Hematopoietic multipotent progenitor cell treated with erythropoietin and hydrocortisone succinate and interleukin-3 and kit ligand, for 15 days (in vitro differentiated cells): Measurements from ENCODE around the gene YPEL1.
"Not testable (repeated sequence)": the region's sequence is repeated elsewhere in the genome, so short reads cannot be mapped to it uniquely, and the experiment has no call there.

Experiments used
- DNase-seq: peaks from one replicate; pipeline ENCODE4 v3.0.0-alpha.2; 2015; ENCODE audit warnings: low spot score

Gene YPEL1

DNA sequence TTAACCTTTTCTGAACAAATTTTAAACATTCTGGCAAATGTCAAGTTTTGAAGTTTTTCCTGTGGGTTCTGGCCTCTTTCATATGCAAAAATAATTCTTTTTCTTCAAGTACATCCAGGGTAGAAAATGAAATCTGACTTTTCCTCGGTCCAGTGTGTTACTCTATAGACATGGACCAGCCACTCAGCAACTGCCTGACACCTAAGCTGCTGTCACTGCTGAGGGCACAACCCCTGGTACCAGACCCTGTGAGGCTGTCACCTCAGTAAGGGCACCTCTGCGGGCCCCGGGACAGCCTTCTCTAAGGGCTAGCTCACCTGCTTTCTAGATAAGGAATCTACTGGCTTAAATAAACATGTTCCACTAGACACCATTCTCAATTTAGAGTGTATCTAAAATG lies 36.0 kb downstream of the YPEL1 start:
- no peak for DNase-seq

DNA sequence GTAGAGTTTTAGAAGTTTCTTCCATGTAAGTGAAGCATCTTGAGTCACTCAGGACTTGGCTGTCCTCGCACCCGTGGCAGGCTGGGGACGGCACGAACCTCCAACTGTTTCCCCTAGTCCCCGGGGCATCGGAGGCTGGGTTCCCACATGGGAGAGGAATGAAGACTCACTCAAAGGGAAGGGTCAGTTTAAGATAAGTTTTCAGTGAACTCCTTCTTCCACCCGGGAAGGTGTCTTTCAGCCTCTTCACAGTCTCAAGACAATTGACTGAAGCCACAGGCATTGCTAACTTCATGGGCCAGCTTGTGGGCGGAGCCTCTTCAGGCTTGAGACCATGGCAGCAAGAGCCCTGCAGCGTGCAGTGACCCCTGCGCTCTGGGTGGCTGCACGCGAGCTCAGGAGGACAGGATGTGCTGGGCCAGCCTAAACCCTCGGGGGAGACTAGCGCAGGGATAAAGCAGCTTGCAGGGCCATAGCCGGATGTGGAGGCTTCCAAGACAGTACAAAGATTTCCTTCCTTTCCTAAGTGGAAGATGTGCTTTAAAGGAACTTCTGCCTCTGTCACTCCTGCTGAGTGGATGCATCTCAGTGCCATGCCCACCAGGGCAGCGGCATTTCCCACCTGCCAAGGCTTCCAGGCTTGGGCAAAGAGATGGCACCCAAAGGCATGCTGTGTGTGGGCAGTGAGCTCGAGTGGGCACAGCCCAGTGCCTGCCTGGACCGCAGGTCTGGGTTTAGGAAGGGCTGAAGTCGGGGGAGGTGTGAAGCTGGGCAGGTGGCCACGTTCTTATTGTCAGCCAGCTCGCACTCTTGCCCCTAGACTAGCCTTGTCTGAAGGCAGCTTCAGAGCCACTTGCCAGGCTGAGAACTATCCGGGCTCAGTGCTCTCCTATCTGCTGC lies 36.9 kb downstream of the YPEL1 start:
- DNase-seq, result no peak

DNA sequence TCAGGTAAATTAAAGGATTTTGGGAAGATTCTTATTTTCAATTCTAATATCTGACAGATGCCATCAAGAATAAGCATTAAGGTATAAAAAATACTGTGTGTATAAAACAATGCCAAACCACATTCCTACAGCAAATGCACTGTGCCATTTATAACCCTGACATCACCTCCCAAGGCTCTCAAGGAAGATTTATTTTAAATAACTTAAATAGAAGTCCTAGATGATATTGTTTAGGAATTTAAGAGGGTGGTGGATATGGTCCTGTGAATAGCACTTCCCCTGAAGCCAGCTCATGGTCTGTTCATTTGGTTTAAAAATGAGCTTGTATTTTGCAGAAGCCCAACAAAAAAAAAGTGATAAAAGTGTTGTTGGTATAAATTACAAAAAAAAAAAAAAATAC lies 37.7 kb downstream of the YPEL1 start:
- DNase-seq, result no peak

DNA sequence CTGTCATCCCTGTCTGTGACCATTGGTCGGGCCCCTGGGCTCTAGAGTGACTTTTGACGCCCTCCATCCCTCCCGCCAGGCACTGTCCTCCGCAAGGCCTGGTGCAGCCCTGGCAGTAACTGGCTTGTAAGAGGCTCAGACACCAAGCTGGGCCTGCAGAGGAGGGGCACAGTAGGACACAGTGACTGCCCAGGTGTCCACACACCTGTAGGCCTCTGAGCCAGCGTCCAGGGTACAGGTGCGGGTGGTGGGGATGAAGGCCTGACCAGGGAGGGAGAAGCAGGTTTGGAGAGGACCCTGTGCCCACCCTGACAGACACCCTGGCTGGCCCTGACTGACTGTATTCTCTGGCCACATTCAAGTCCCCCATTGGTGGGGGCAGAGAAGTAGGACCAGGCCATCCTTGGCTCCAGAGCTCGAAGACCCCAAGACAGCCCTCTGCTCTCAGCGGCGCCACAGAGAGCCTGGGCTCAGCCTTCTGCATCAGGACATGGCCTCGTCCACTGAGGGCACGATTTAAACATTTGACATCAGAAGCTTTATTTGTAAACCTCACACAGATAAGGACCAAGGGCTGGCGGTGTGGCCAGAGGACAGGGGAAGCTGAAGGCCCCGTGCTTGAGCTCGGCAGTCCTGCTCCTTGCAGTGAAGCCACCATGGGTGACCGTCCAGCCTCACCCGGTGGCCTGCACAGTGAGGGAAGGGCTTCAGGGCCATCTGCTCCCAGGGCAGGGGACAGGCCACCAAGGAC lies 38.4 kb downstream of the YPEL1 start:
- DNase-seq, result no peak

DNA sequence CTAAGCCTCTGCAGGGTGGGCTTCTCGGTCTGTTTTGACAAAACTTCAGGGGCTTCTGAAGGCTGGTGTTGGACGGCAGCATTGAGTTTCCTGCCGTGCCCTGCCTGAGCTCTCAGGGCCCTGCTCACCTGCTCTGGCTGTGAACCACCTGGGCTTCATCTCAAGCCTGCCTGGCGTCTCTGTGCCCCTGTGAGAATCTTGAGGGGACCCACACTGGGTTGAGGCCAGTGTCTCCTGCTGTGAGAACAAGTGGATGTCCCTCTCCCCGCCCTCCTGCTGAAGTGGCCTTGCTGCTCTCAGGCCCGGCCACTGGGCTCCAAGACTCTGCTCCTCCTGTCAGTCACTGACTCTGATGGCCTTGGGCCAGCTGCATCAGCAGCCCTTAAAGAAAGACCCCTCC lies 39.5 kb downstream of the YPEL1 start:
- no peak for DNase-seq

DNA sequence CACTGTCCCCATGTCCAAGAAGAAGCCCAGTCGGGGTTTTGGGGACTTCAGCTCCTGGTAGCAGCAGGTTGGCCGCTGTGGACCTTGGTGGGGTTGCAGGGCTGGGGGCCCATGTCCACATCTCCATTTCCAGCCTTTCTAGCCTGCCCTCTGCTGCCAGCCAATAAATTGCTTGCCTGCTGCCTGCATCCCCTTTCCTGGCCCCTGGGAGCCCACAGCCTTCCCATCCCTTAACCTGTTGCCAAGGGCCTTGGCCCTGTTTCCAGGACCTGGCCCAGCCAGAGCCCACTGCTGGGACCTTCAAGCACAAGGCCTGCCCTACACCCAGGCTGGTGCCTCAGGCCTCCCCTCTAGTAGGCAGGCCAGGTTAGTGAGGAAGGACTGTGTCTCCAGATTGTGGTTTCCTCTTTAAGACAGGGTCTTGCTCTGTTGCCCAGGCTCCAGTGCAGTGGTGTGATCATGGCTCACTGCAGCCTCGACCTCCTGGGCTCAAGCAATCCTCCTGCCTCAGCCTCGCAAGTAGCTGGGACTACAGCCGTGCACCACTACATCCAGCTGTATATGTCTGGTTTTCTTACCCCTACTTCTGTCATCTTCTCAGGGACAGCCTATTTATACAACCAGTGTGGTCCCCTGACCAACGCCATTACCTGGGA lies 40.0 kb downstream of the YPEL1 start:
- no peak for DNase-seq

DNA sequence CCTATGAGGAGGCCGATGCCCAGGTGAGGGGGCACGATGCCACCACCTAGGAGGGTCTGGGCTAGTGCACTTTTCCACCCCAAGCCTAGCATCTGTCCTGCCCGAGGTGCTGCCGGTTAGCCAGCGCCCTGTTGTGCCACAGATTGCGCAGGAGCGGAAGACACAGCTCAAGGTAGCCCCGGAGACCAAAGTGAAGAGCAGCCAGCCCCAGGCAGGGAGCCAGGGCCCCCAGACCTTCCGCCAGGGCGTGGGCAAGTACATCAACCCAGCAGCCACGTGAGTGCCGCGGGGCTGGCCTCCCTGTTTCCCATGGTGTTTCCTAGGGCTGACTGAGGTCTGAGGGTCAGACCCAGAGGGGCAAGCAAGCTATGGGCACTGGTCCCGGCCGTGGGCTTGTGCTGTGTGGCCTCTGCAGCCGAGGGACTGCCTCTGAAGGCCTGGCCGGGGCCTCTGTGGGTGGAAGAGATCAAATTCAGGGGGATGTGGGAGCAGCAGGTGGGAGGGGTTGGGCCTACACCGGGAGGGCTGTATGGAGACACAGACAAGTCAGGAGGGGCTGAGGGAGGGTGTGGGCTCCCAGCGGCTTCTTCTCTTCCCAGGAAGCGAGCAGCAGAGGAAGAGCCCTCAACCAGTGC lies 40.7 kb downstream of the YPEL1 start:
- no peak for DNase-seq

DNA sequence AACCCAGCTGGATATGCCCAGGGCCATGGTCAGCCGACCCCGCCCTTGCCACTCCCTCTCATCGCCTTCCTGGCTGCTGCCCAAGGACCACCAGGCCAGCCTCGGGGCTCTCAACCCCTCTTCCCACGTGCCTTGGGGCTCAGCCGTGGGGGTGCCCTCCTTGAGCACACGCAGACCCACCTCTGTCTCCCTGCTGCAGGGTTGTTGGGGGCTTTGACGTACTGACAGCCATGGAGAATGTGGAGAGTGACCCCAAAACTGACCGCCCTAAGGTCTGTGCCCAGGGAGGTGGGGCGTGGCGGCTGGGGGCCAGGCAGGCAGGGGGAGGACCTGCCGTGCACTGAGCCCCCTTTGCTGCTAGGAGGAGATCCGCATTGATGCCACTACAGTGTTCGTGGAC lies 41.2 kb downstream of the YPEL1 start:
- DNase-seq, result no peak

DNA sequence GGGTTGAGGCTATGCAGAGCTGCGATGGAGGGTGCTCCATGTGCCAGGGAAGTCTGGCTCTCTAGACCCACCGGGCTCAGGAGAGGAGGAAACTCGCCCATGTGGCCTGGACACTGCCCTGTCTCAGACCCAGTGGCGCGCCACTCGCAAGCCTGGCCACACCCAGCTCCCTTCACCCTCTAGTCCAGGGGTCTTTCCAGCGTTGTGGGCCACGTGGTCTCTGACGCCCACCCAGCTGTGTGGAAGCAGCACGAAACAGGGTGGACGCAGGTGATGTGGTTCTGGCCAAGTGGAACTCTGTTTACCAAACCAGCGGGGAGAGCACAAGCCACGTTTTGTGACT lies 41.6 kb downstream of the YPEL1 start:
- DNase-seq, result no peak

DNA sequence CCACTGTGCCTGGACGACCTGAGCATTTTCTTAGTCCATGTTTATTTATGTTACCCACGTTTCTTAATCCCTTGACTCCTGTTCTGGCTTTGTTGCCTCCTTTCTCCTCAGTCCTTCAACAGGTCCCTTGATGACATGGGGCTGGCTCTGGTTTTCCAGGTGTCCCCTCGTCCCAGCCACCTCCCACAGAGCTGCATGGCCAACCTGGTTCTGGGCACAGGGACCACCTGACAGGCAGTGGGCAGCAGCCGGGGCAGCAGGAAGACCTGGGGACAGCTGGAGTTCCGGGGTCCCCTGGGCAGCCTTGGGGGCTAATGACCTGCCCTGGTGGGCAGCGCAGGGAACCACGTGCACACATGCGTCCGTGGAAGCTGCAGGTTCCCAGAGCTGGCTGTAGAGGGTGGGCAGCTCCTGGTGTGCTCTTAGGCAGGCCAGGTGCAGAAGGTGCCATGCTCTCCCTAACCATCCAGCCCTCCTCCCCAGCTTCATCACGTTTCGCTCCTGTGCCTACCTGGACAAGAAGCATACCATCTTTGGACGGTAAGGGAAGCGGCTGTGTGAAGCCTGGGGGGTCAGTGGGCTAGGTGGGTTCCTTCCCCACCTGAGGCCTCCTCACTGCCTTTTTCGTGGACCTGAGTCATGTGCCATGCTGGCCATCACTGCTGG lies 42.1 kb downstream of the YPEL1 start:
- DNase-seq, result no peak

DNA sequence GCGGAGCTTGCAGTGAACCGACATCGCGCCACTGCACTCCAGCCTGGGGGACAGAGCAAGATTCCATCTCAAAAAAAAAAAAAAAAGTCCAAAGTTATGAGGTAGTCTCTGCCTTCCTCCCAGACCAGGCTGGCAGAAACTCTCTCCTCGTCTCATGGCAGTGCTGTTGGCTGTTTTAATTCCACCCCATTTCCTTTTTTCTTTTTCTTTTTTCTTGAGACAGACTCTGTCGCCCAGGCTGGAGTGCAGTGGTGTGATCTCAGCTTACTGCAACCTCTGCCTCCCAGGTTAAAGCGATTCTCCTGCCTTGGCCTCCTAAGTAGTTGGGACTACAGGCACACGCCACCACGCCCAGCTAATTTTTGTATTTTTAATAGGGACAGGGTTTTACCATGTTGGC lies 42.7 kb downstream of the YPEL1 start:
- DNase-seq, result not testable (repeated sequence)

DNA sequence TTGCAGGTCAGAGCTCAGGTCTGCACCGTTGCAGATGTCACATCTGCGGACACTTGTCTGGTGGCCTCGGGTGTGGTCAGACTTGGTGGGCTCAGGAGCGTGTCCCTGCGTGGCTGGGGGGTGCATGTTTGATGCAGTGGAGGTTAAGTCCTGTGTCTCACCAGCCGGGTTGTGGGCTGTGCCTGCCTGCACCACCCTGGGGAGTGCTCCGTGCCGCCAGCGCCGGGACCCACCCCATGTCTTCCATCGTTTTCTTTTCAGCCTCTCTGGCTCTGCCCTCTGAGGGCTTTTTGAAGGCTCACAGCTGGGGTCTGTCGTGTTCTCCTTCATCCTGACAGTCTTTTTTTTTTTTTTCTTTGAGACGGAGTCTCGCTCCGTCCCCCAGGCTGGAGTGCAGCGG lies 43.8 kb downstream of the YPEL1 start:
- no peak for DNase-seq

DNA sequence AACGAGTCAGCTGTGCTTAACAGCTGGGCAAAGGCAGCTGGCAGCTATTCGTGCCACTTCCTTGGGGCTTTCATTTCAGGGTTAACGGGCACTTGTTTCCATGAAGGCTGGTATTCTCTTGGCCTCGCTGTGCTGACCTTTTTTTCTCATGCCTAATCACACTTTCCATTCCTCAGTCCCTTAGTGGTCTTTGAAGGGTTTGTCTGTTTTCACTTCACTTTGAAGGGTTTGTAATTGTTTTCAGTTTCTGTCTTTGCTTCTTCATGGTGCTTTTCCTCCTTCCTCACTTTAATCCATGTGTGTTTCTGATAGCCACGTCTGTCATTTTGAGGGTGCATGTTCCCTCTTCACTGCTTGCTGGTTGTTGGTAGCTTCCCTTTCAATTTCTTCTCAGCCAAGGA lies 45.2 kb downstream of the YPEL1 start:
- no peak for DNase-seq

DNA sequence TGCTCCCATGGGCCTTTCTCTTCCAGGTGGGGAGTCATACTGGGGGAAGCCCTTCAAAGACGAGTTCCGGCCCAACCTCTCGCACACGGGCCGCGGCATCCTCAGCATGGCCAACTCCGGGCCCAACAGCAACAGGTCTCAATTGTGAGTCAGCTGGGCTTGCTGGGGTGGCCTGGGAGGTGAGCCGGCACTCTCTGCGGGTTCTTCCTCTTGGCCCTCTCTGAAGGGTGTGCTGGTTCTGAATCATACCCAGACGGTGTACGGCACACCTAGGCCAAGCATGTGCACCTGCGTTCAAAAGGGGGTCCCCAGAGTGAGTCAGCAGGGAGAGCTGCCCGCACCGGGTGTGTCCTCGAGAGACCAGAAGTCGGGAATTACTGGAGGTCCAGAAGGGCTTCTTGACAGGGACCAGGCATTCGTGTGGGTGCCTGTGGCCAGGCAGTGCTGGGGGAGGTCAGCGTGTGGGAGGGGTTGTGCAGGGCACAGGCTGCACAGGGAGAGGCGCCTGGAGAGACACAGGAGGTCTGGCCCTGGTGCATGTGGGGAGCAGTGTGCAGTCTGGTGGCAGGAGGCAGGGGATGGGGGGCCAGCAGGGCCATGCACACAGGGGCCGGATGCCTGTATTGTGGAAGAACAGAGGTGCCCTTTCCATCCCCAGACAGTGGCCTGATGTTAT lies 46.8 kb downstream of the YPEL1 start:
- DNase-seq, result no peak

DNA sequence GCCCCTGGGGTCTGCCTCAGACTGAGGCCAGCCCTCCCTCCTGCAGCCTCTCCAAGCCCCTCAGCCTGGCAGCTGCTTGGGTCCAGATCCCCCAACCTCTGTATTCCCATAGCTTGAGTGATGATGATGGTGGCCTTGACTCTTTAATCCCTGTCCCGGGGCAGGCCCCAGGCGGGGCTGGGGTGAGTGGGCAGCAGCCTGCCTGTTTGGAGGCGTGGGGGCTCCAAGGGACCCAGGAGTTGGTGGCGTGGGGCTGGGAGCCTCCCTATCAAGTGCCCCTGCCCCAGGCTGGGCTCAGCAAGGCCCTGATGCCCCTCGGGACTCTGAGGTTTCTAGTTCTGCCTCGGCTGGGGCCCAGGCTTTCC lies 47.3 kb downstream of the YPEL1 start:
- no peak for DNase-seq

DNA sequence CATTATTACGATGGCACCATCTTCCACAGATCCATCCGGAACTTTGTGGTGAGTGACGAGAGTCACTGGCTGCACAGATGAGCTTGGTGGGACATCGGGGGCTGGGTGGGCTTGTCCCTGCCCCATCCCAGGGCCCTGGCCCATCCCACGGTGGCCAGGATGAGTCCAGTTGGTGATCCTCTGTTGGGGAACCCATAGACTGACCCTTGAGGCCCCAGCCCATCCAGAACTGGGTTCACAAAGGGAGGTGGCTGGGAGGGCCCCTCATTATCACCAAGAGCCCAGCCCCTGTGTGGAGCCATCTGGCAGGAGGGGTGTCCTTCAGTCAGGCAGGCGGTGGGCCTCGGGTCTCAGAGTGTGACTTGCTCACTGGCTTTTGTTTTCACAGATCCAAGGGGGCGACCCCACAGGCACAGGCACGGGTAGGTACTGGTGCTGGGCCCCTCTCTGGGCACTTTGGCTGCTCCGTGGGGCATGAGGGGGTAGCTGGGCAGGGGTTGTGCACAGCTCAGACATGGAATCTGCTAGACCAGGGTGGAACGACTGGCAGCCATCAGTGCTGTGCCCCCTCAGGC lies 47.8 kb downstream of the YPEL1 start:
- no peak for DNase-seq

DNA sequence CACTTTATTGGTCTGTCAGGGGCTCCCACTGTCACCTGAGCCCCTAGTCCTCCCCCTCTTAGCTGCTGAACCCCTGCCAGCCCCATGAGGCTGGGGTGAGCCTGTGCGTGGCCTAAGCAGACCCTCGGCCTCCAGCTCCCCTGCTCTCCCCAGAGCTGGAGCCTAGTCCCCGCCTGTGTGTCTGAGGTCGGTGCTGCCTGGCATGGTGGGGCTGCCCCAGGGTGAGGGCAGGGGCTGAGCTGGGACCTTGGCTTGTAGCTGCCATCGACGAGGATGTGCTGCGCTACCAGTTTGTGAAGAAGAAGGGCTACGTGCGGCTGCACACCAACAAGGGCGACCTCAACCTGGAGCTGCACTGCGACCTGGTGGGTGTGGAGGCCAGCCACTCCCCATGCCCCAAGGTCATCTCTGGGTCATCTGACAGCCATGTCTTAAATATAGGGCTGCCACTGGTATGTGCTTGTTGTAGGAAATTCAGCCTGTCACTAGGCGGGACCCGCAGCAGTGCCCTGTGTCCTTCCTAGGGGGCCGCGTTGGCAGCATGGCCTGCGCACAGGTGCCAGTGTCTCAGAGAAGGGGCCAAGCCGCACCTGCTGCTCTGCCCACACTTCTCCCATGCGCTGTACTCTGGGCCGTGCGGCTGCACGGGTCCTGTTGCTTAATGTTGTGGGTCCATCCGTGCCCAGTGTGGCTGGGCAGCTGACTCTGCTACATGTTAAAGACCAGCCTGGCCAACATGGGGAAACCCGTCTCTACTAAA lies 48.8 kb downstream of the YPEL1 start:
- DNase-seq, result no peak

DNA sequence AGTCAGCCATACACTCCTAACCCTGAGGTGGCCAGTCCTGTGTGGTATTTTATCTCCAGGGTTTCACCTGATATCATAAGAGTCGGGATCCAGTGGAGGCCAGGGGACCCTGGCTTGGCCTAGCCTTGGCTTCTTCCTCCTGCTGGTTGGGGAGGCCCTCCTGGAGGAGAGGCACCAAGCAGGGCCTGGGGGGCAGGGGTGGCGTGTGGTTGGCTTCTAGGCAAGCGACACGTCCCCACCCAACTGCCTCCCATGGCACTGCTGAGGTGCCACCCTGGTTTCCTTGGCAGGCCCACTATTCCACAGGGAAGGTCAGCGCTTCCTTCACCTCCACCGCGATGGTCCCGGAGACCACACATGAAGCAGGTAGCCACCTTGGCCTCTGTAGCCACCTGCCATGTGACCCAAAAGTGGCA lies 49.4 kb downstream of the YPEL1 start:
- DNase-seq, result no peak

DNA sequence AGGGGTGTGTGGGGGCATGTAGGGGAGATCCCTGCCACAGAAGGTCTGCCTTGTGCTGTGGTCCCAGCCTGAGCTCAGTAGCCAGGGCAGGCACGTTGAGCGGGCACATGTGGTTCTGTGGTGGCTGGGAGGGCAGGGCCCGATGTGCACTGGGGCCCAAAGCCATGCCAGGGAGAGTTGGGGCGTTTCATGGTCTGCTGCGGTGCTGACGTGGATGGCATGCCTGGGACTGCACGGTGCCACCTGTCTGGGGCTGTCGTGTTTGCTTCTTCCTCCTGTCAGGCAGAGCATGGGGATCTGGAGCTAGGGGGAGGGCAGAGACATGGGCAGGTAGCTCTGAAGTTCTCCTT lies 50.5 kb downstream of the YPEL1 start:
- no peak for DNase-seq

DNA sequence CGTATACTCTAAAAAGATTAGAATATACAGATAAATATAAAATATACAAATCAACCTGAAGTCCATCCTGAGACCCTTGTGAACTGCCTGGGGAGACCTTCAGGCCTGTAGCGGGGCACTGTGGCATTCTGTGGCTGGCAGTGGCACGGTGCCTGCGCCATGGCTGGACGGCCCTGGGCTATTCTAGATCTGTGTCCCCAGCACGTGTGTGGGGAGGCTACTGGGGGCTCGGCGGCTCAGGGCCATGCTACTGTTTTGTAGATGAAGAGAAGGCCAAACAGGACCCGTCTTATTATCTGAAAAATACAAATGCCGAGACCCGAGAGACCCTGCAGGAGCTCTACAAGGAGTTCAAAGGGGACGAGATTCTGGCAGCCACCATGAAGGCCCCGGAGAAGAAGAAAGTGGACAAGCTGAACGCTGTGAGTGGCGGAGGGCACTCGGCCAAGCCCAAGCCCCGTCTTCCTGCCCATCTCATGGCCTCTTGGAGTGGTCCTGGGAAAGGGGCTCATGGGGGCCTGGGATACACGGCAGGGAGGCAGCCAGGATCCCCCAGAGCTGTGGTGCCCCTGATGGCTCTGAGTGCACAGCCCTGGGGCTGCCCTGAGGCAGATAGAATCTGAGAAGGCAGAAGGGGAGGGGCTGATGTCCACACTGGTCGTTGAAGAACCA lies 51.0 kb downstream of the YPEL1 start:
- DNase-seq, result no peak
